ENCODE data around the gene KRTAP10-6.
"Not testable (repeated sequence)": the region's sequence is repeated elsewhere in the genome, so short reads cannot be mapped to it uniquely, and the experiment has no call there.

The KRTAP10-6 gene

DNA sequence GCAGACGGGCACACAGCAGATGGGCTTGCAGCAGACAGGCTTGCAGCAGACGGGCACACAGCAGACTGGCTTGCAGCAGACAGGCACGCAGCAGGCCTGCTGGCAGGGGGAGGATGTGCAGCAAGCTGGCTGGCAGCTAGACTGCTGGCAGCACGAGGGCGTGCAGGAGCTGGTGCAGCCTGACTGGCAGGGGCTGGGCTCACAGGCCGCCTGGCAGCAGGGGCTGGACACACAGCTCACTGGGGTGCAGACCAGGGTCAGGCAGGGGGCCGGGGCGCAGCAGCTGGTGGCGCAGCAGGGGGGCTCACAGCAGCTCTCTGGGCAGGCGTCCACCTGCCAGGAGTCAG is 34.0 kb downstream of the KRTAP10-6 start:
- not testable (repeated sequence) for DNase-seq; H3K27me3 ChIP-seq (replicated peaks; ENCODE audit: control insufficient read depth, insufficient read depth, low read length, poor library complexity, severe bottlenecking); H3K4me1 ChIP-seq (ENCODE audit: control insufficient read depth, insufficient read depth, low read length, poor library complexity, severe bottlenecking); H3K36me3 ChIP-seq (ENCODE audit: control insufficient read depth, insufficient read depth, low read length); H3K9me3 ChIP-seq (ENCODE audit: control insufficient read depth, low read length); H3K4me3 ChIP-seq (ENCODE audit: insufficient read depth, low read depth, low read length, poor library complexity, severe bottlenecking); H3K27ac ChIP-seq (ENCODE audit: insufficient read depth, low read length, poor library complexity, severe bottlenecking)

DNA sequence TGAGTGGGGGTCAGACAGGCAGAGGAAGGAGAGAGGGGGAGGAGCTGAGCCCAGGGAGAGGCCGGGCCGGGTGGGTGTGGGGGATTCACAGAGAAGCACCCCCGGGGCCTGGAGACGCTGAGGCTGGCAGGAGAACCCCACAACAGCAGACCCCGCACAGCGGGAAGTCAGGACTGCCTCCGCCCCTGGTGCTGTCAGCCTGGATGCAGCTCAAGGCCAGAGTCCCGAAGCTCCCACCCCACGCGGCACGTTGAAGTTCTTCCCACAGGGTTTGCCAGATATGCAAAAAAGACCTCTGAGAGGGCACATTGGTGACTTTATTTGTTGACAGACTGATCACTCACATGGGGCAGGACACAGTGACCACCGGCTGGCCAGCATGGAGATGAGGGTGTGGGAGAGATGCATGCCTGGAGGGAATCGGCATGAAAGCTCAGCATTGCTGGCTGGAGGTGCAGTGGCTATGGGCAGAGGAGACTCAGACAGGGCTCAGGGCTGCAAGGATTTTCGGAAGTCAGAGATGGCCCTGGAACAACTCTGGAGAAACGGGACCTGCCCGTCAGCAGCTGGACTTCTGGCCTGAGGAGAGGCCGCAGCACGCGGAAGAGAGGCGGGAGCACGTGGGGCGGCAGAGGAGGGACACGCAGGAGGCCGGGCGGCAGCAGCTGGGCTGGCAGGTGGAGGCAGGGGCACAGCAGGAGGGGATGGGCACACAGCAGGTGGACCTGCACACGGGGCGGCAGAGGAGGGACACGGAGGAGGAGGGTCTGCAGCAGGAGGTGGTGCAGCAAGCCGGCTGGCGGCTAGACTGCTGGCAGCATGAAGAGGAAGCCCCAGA is 34.6 kb downstream of the KRTAP10-6 start:
- Histone ChIP-seq H3K9me3 (ENCODE audit: control insufficient read depth, low read length) (no peaks in the 10 kb centered on the region), H3K4me3 (ENCODE audit: insufficient read depth, low read depth, low read length, poor library complexity, severe bottlenecking) (no peak overlapping the region), H3K27me3 (replicated peaks; ENCODE audit: control insufficient read depth, insufficient read depth, low read length, poor library complexity, severe bottlenecking) (no peaks in the 10 kb centered on the region), H3K36me3 (ENCODE audit: control insufficient read depth, insufficient read depth, low read length) (no peaks in the 10 kb centered on the region), H3K4me1 (ENCODE audit: control insufficient read depth, insufficient read depth, low read length, poor library complexity, severe bottlenecking) (no peaks in the 10 kb centered on the region), H3K27ac (ENCODE audit: insufficient read depth, low read length, poor library complexity, severe bottlenecking) (no peak overlapping the region)
- no peak for DNase-seq

DNA sequence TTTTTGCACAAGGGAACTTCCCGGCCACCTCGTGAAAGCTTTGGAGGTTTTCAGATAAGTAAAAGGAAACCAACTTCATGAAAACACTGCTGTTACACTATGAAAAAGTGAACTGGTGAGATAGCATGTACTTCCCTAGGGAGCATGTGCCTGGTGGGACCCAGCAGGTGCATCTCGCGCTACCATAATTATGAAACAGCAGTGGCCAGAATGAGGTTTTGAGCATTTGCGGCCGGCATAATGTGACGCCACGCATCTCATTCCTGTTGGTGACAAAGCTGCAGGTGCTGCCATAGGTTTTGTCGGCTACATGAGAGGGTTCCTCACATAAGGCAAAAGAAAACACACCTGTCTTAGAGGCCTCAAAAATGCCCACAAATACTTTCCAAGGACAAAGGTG is 35.4 kb downstream of the KRTAP10-6 start:
- Histone ChIP-seq H3K9me3 (ENCODE audit: control insufficient read depth, low read length) (no peaks in the 10 kb centered on the region), H3K4me1 (ENCODE audit: control insufficient read depth, insufficient read depth, low read length, poor library complexity, severe bottlenecking) (no peaks in the 10 kb centered on the region), H3K4me3 (ENCODE audit: insufficient read depth, low read depth, low read length, poor library complexity, severe bottlenecking) (no peak overlapping the region), H3K36me3 (ENCODE audit: control insufficient read depth, insufficient read depth, low read length) (no peaks in the 10 kb centered on the region), H3K27ac (ENCODE audit: insufficient read depth, low read length, poor library complexity, severe bottlenecking) (no peak overlapping the region), H3K27me3 (replicated peaks; ENCODE audit: control insufficient read depth, insufficient read depth, low read length, poor library complexity, severe bottlenecking) (no peaks in the 10 kb centered on the region)
- no peak for DNase-seq

GRCh38 chr21:44555200-44555875 is 37.0 kb downstream of the KRTAP10-6 start:
- Histone ChIP-seq H3K4me3 (ENCODE audit: insufficient read depth, low read depth, low read length, poor library complexity, severe bottlenecking) (no peak overlapping the region), H3K9me3 (ENCODE audit: control insufficient read depth, low read length) (no peaks in the 10 kb centered on the region), H3K27ac (ENCODE audit: insufficient read depth, low read length, poor library complexity, severe bottlenecking) (no peak overlapping the region), H3K4me1 (ENCODE audit: control insufficient read depth, insufficient read depth, low read length, poor library complexity, severe bottlenecking) (no peaks in the 10 kb centered on the region), H3K36me3 (ENCODE audit: control insufficient read depth, insufficient read depth, low read length) (no peaks in the 10 kb centered on the region), H3K27me3 (replicated peaks; ENCODE audit: control insufficient read depth, insufficient read depth, low read length, poor library complexity, severe bottlenecking) (no peaks in the 10 kb centered on the region)
- no peak for DNase-seq

GRCh38 chr21:44552681-44553080 is 39.6 kb downstream of the KRTAP10-6 start:
- no peak overlapping the region for H3K4me3 ChIP-seq (ENCODE audit: insufficient read depth, low read depth, low read length, poor library complexity, severe bottlenecking)
- H3K36me3 ChIP-seq (ENCODE audit: control insufficient read depth, insufficient read depth, low read length): no peaks in the 10 kb centered on the region
- H3K27me3 ChIP-seq (replicated peaks; ENCODE audit: control insufficient read depth, insufficient read depth, low read length, poor library complexity, severe bottlenecking): no peaks in the 10 kb centered on the region
- no peak overlapping the region for H3K27ac ChIP-seq (ENCODE audit: insufficient read depth, low read length, poor library complexity, severe bottlenecking)
- no peaks in the 10 kb centered on the region for H3K9me3 ChIP-seq (ENCODE audit: control insufficient read depth, low read length)
- no peak for DNase-seq
- peaks cover 4% of the 10 kb centered on the region for H3K4me1 ChIP-seq (ENCODE audit: control insufficient read depth, insufficient read depth, low read length, poor library complexity, severe bottlenecking)

DNA sequence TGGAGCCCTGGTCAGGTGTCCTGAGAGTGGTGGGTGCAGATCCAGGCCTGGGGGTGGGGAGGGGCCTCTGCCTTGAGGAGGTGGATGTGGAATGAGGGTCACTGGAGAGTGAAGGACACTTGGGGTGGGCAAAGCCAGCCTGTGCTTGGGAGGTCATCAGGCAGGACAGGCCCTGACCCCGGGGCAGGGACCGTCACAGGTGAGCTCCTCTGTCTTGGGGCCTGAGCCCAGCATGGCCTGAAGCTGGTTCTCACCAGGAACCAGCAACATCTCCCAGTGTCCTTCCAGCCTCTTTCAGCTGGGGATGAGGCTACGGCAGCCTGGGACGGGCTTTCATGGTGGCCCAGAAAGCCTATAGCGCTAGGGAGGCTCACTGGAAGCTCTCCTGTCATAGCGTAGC is 40.2 kb downstream of the KRTAP10-6 start:
- Histone ChIP-seq H3K9me3 (ENCODE audit: control insufficient read depth, low read length) (no peaks in the 10 kb centered on the region), H3K36me3 (ENCODE audit: control insufficient read depth, insufficient read depth, low read length) (no peaks in the 10 kb centered on the region), H3K27ac (ENCODE audit: insufficient read depth, low read length, poor library complexity, severe bottlenecking) (no peak overlapping the region), H3K4me1 (ENCODE audit: control insufficient read depth, insufficient read depth, low read length, poor library complexity, severe bottlenecking) (peaks cover 9% of the 10 kb centered on the region), H3K27me3 (replicated peaks; ENCODE audit: control insufficient read depth, insufficient read depth, low read length, poor library complexity, severe bottlenecking) (no peaks in the 10 kb centered on the region), H3K4me3 (ENCODE audit: insufficient read depth, low read depth, low read length, poor library complexity, severe bottlenecking) (no peak overlapping the region)
- no peak for DNase-seq

GRCh38 chr21:44551340-44551961 is 40.9 kb downstream of the KRTAP10-6 start, which contains the start of gene KRTAP10-2:
Gene KRTAP10-2, minus strand, starts transcription at chr21:44551505. Its CDS starts 47 bp downstream, at chr21:44551458.
- H3K9me3 ChIP-seq (ENCODE audit: control insufficient read depth, low read length): no peaks in the 10 kb centered on the region

DNA sequence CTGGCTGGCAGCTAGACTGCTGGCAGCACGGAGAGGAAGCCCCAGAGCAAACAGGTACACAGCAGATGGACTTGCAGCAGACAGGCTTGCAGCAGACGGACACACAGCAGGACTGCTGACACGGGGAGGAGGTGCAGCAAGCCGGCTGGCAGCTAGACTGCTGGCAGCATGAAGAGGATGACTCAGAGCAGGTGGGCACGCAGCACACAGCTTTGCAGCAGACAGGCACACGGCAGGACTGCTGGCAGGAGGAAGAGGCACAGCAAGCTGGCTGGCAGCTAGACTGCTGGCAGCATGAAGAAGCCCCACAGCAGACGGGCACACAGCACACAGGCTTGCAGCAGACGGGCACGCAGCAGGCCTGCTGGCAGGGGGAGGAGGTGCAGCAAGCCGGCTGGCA is 41.5 kb downstream of the KRTAP10-6 start:
- H3K27me3 ChIP-seq (replicated peaks; ENCODE audit: control insufficient read depth, insufficient read depth, low read length, poor library complexity, severe bottlenecking): no peaks in the 10 kb centered on the region
- DNase-seq: no peak
- no peaks in the 10 kb centered on the region for H3K36me3 ChIP-seq (ENCODE audit: control insufficient read depth, insufficient read depth, low read length)

More at GRCh38 chr21:44551340-44551961, 40.9 kb downstream of the KRTAP10-6 start, which contains the start of gene KRTAP10-2:
- H3K4me1 ChIP-seq (ENCODE audit: control insufficient read depth, insufficient read depth, low read length, poor library complexity, severe bottlenecking): peaks cover 9% of the 10 kb centered on the region
- DNase-seq: no peak
- H3K27ac ChIP-seq (ENCODE audit: insufficient read depth, low read length, poor library complexity, severe bottlenecking): no peak within 1 kb of the TSS
- no peaks in the 10 kb centered on the region for H3K27me3 ChIP-seq (replicated peaks; ENCODE audit: control insufficient read depth, insufficient read depth, low read length, poor library complexity, severe bottlenecking)
- no peaks in the 10 kb centered on the region for H3K36me3 ChIP-seq (ENCODE audit: control insufficient read depth, insufficient read depth, low read length)
- no peak within 1 kb of the TSS for H3K4me3 ChIP-seq (ENCODE audit: insufficient read depth, low read depth, low read length, poor library complexity, severe bottlenecking)

GRCh38 chr21:44550285-44550684 is 42.0 kb downstream of the KRTAP10-6 start:
- not testable (repeated sequence) for H3K36me3 ChIP-seq (ENCODE audit: control insufficient read depth, insufficient read depth, low read length); DNase-seq; H3K4me1 ChIP-seq (ENCODE audit: control insufficient read depth, insufficient read depth, low read length, poor library complexity, severe bottlenecking); H3K9me3 ChIP-seq (ENCODE audit: control insufficient read depth, low read length); H3K4me3 ChIP-seq (ENCODE audit: insufficient read depth, low read depth, low read length, poor library complexity, severe bottlenecking); H3K27me3 ChIP-seq (replicated peaks; ENCODE audit: control insufficient read depth, insufficient read depth, low read length, poor library complexity, severe bottlenecking); H3K27ac ChIP-seq (ENCODE audit: insufficient read depth, low read length, poor library complexity, severe bottlenecking)

More for the DNA sequence above, 41.5 kb downstream of the KRTAP10-6 start:
- H3K9me3 ChIP-seq (ENCODE audit: control insufficient read depth, low read length): no peaks in the 10 kb centered on the region
- no peak overlapping the region for H3K4me3 ChIP-seq (ENCODE audit: insufficient read depth, low read depth, low read length, poor library complexity, severe bottlenecking)
- H3K4me1 ChIP-seq (ENCODE audit: control insufficient read depth, insufficient read depth, low read length, poor library complexity, severe bottlenecking): peaks cover 9% of the 10 kb centered on the region
- no peak overlapping the region for H3K27ac ChIP-seq (ENCODE audit: insufficient read depth, low read length, poor library complexity, severe bottlenecking)

Measured in effector memory CD4-positive, alpha-beta T cell (primary cell).